Spleen (tissue), 7 donors: Measurements from ENCODE around the gene FYN.

ENCODE experiments used
- POLR2A ChIP-seq, 3 donors: fragments of 450-650 bp; IDR thresholded peaks; one replicate each; pipeline ENCODE4 v1.5.1; 2017; ENCODE audit warnings: antibody characterized with exemption in 3 of 3, mild to moderate bottlenecking in 1 of 3
- TF ChIP-seq, protein P1 (sequence below), 11 experiments: fragments of 200-600 bp in 7 of 11; fragments of 450-650 bp in 4 of 11; sonication (generic) in 4 of 11; IDR thresholded peaks in 8 of 11; conservative IDR thresholded peaks in 3 of 11; 1 replicate in 7 of 11; 2 replicates in 4 of 11; pipeline versions ENCODE4 v1.4.0 to v1.8.0; 2016 to 2021; ENCODE audit warnings: antibody characterized with exemption in 11 of 11, inconsistent platforms in 4 of 11, mild to moderate bottlenecking in 1 of 11
- donor health status: DM: no; HTN: no; CAD: no; lungs with moderate emphysema.
- donor health status: DM: no; HTN: no; CAD: no.
- donor health status: DM: no; HTN: no; CAD: no.

GRCh38 chr6:111623046-111623718 is 250.1 kb downstream of the FYN start:
- TF ChIP-seq POLR2A (IDR thresholded peaks at IDR 0.05): no peak
- TF ChIP-seq, protein P1, sequence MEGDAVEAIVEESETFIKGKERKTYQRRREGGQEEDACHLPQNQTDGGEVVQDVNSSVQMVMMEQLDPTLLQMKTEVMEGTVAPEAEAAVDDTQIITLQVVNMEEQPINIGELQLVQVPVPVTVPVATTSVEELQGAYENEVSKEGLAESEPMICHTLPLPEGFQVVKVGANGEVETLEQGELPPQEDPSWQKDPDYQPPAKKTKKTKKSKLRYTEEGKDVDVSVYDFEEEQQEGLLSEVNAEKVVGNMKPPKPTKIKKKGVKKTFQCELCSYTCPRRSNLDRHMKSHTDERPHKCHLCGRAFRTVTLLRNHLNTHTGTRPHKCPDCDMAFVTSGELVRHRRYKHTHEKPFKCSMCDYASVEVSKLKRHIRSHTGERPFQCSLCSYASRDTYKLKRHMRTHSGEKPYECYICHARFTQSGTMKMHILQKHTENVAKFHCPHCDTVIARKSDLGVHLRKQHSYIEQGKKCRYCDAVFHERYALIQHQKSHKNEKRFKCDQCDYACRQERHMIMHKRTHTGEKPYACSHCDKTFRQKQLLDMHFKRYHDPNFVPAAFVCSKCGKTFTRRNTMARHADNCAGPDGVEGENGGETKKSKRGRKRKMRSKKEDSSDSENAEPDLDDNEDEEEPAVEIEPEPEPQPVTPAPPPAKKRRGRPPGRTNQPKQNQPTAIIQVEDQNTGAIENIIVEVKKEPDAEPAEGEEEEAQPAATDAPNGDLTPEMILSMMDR (IDR thresholded peaks at IDR 0.05 in 8 of 11, conservative IDR thresholded peaks at IDR 0.05 in 3 of 11): no peak
